ENCODE results near the gene DDIT3.

DNA sequence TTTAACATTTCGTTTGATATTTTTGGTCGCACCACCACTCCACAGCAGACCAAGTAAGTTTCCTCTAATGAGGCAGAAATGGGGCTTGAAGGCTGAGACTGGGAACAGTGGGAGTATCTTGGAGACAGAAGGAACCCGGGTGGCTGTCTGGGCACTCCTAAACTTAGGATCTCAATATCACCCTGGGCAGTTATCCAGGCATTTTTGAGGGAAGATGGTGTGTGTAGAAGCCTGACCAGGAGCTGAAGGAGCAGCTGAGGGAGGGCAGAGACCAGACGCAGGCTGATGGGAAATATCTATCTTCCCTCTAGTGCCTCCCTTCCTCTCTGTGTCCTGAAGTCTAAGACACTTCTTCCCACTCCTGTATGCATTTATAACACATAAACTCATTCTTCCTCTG, 21.7 kb downstream of the DDIT3 start:
- TF ChIP-seq, protein P1, sequence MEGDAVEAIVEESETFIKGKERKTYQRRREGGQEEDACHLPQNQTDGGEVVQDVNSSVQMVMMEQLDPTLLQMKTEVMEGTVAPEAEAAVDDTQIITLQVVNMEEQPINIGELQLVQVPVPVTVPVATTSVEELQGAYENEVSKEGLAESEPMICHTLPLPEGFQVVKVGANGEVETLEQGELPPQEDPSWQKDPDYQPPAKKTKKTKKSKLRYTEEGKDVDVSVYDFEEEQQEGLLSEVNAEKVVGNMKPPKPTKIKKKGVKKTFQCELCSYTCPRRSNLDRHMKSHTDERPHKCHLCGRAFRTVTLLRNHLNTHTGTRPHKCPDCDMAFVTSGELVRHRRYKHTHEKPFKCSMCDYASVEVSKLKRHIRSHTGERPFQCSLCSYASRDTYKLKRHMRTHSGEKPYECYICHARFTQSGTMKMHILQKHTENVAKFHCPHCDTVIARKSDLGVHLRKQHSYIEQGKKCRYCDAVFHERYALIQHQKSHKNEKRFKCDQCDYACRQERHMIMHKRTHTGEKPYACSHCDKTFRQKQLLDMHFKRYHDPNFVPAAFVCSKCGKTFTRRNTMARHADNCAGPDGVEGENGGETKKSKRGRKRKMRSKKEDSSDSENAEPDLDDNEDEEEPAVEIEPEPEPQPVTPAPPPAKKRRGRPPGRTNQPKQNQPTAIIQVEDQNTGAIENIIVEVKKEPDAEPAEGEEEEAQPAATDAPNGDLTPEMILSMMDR (conservative IDR thresholded peaks at IDR 0.05; ENCODE audit: low read depth, low read length): no peak
- TF ChIP-seq POLR2A (IDR thresholded peaks at IDR 0.05; ENCODE audit: low read depth, low read length): no peak
- TF ChIP-seq CHD1 (IDR thresholded peaks at IDR 0.05; ENCODE audit: low read depth, low read length): no peak
- no peak for TF ChIP-seq RFX5 (IDR thresholded peaks at IDR 0.05; ENCODE audit: low read depth, low read length)
- no peak for TF ChIP-seq MAFK (IDR thresholded peaks at IDR 0.05; ENCODE audit: low read depth, low read length)

Data from IMR-90 (cell line).